Breast epithelium (tissue), 3 donors: ENCODE results near the gene DPH1.

Experiments used
- POLR2A ChIP-seq: fragments of 450-650 bp; IDR thresholded peaks from one replicate; pipeline ENCODE4 v1.6.1; 2016; ENCODE audit warnings: antibody characterized with exemption, mild to moderate bottlenecking, moderate library complexity
- POLR2AphosphoS5 ChIP-seq, 3 donors: sonication (generic); formaldehyde crosslinking; IDR thresholded peaks; one replicate each; pipeline ENCODE4 v1.6.1; 2017; ENCODE audit warnings: antibody characterized with exemption in 3 of 3
- TF ChIP-seq, protein P1 (sequence below), 3 donors: fragments of 450-650 bp; IDR thresholded peaks; one replicate each; pipeline ENCODE4 v1.5.1; 2016 to 2017; ENCODE audit warnings: antibody characterized with exemption in 3 of 3, mild to moderate bottlenecking in 3 of 3, moderate library complexity in 3 of 3

- TF ChIP-seq, protein P1, sequence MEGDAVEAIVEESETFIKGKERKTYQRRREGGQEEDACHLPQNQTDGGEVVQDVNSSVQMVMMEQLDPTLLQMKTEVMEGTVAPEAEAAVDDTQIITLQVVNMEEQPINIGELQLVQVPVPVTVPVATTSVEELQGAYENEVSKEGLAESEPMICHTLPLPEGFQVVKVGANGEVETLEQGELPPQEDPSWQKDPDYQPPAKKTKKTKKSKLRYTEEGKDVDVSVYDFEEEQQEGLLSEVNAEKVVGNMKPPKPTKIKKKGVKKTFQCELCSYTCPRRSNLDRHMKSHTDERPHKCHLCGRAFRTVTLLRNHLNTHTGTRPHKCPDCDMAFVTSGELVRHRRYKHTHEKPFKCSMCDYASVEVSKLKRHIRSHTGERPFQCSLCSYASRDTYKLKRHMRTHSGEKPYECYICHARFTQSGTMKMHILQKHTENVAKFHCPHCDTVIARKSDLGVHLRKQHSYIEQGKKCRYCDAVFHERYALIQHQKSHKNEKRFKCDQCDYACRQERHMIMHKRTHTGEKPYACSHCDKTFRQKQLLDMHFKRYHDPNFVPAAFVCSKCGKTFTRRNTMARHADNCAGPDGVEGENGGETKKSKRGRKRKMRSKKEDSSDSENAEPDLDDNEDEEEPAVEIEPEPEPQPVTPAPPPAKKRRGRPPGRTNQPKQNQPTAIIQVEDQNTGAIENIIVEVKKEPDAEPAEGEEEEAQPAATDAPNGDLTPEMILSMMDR (IDR thresholded peaks at IDR 0.05) = no peak
- TF ChIP-seq POLR2AphosphoS5 (IDR thresholded peaks at IDR 0.05) = no peak
- TF ChIP-seq POLR2A = no peak
Measured at GRCh38 chr17:2022647-2023240, 7.2 kb upstream of the DPH1 start.
